Measurements from ENCODE around the gene HLA-DRB1.

The HLA-DRB1 gene

DNA sequence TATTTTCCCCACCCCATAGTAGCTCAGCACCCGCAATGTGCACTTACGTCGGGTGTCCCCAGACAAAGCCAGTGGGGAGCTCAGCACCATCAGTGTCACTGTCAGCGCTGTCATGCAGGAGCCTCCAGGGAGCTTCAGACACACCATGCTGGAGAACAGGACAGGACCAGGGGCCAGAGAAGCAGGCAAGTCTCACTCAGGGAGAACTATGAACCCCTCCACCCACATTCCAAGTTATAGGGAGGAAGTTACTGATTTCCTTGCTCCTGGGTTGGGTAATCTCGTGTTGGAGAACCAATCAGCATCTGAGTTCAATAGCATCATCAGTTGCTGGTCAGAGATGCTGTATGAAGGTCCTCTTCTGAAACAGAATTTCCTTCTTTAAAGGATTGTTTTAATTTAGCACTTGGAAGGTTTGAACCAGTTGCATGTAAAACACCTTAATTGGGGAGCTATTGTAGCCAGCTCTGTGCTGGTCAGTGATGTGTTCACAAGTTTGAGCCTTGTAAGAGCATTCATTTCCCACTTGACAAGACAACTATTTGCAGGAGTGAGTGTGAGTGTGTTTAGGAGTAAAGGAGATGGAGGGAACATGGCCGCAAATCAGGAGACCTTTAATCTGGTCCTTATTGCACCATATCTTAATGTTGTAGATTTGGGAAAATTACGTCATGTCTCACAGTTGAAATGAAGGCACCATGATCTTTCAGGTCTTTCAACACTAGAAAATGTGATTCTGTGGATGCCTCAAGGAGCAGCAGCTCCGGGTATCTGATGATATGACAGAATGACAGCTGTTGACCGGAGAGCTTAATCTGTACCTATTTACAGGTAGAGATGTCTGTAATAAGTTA, at the start of gene HLA-DRB1:
HLA-DRB1 (minus strand) TSS at position 253 of the 854 bp plus-strand sequence; CDS start at position 147, 106 bp downstream.
- no peaks in the 10 kb centered on the region for H3K9me3 ChIP-seq (ENCODE audit: severe bottlenecking)
- no peak within 1 kb of the TSS for H3K27ac ChIP-seq (ENCODE audit: poor library complexity, severe bottlenecking)
- no peak for TF ChIP-seq CTCF (IDR thresholded peaks at IDR 0.05; ENCODE audit: poor library complexity, severe bottlenecking)
- ATAC-seq (ENCODE audit: low read depth): peak; percentile 80
- H3K4me1 ChIP-seq (ENCODE audit: insufficient read depth, poor library complexity, severe bottlenecking): no peaks in the 10 kb centered on the region
- no peak within 1 kb of the TSS for H3K4me3 ChIP-seq (ENCODE audit: severe bottlenecking)
- no peaks in the 10 kb centered on the region for H3K36me3 ChIP-seq (ENCODE audit: low read depth)
- DNase-seq (ENCODE audit: low spot score): no peak
- no peaks in the 10 kb centered on the region for H3K27me3 ChIP-seq (ENCODE audit: insufficient read depth, poor library complexity, severe bottlenecking)

GRCh38 chr6:32638532-32639219, 49.0 kb upstream of the HLA-DRB1 start:
- no peaks in the 10 kb centered on the region for H3K4me1 ChIP-seq (ENCODE audit: insufficient read depth, poor library complexity, severe bottlenecking)

GRCh38 chr6:32637883-32638282, 48.2 kb upstream of the HLA-DRB1 start:
- H3K4me3 ChIP-seq (ENCODE audit: severe bottlenecking): no peak overlapping the region
- no peaks in the 10 kb centered on the region for H3K4me1 ChIP-seq (ENCODE audit: insufficient read depth, poor library complexity, severe bottlenecking)
- H3K36me3 ChIP-seq (ENCODE audit: low read depth): no peaks in the 10 kb centered on the region
- TF ChIP-seq CTCF (IDR thresholded peaks at IDR 0.05; ENCODE audit: poor library complexity, severe bottlenecking): no peak
- DNase-seq (ENCODE audit: low spot score): no peak
- H3K27me3 ChIP-seq (ENCODE audit: insufficient read depth, poor library complexity, severe bottlenecking): no peaks in the 10 kb centered on the region
- H3K9me3 ChIP-seq (ENCODE audit: severe bottlenecking): no peaks in the 10 kb centered on the region
- no peak overlapping the region for H3K27ac ChIP-seq (ENCODE audit: poor library complexity, severe bottlenecking)
- no peak for ATAC-seq (ENCODE audit: low read depth)

More at GRCh38 chr6:32638532-32639219, 49.0 kb upstream of the HLA-DRB1 start:
- no peak for TF ChIP-seq CTCF (IDR thresholded peaks at IDR 0.05; ENCODE audit: poor library complexity, severe bottlenecking)
- no peaks in the 10 kb centered on the region for H3K9me3 ChIP-seq (ENCODE audit: severe bottlenecking)
- no peak overlapping the region for H3K4me3 ChIP-seq (ENCODE audit: severe bottlenecking)
- H3K36me3 ChIP-seq (ENCODE audit: low read depth): no peaks in the 10 kb centered on the region
- no peak for DNase-seq (ENCODE audit: low spot score)
- no peak overlapping the region for H3K27ac ChIP-seq (ENCODE audit: poor library complexity, severe bottlenecking)
- ATAC-seq (ENCODE audit: low read depth): no peak
- H3K27me3 ChIP-seq (ENCODE audit: insufficient read depth, poor library complexity, severe bottlenecking): no peaks in the 10 kb centered on the region

DNA sequence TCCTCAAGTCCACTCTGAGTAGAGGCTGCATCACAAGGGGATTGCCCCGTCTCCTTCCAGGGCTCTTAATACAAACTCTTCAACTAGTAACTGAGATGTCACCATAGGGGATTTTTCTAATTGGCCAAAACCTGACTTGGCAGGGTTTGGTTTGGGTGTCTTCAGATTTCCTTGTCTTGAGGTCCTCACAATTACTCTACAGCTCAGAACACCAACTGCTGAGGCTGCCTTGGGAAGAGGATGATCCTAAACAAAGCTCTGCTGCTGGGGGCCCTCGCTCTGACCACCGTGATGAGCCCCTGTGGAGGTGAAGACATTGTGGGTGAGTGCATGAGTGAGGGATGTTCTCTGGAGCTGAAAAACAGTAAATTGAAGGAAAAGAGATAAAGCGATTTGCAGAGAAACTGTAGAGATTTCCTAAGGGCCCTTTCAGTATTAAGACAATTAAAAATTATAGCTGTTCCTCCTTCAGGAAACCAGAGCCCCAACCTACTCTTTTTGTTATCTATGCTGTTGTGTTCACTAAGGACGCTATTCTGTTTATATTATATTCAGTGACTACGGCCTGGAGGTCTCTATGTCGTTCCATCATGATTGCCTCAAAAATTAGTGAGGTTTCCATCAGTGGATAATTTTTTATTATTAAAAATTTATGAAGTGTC, 47.7 kb upstream of the HLA-DRB1 start, which contains the start of gene HLA-DQA1:
HLA-DQA1 (plus strand) TSS at position 188 of the 662 bp plus-strand sequence; CDS start at position 241, 53 bp downstream.
- no peak for DNase-seq (ENCODE audit: low spot score)
- Histone ChIP-seq H3K27me3 (ENCODE audit: insufficient read depth, poor library complexity, severe bottlenecking) (no peaks in the 10 kb centered on the region), H3K4me3 (ENCODE audit: severe bottlenecking) (no peak within 1 kb of the TSS), H3K9me3 (ENCODE audit: severe bottlenecking) (no peaks in the 10 kb centered on the region), H3K27ac (ENCODE audit: poor library complexity, severe bottlenecking) (no peak within 1 kb of the TSS), H3K36me3 (ENCODE audit: low read depth) (no peaks in the 10 kb centered on the region), H3K4me1 (ENCODE audit: insufficient read depth, poor library complexity, severe bottlenecking) (no peaks in the 10 kb centered on the region)
- TF ChIP-seq CTCF (IDR thresholded peaks at IDR 0.05; ENCODE audit: poor library complexity, severe bottlenecking): no peak
- ATAC-seq (ENCODE audit: low read depth): no peak
